GM23338 (cell line): Measurements from ENCODE around the gene CACNA2D3. TPM values are rescaled to one million over a fixed set of nuclear protein-coding genes. Genes with fewer than 3 reads are reported as not detected.

Experiments used
- ATAC-seq: fragments of 200-7000 bp; cut with Tn5 transposase; 3 replicates; pipeline ENCODE4 v1.9.1; 2020
- DNase-seq: peaks from one replicate; pipeline ENCODE4 v3.0.0-alpha.2; 2015; ENCODE audit warnings: low spot score
- H2AFZ ChIP-seq: fragments of 200-600 bp; sonication (generic); 2 replicates; pipeline ENCODE4 v1.8.0; 2016; ENCODE audit warnings: antibody characterized with exemption, mild to moderate bottlenecking, moderate library complexity
- H3F3A ChIP-seq: fragments of 200-600 bp; sonication (generic); replicated peaks from 2 replicates; pipeline ENCODE4 v1.8.0; 2017; ENCODE audit warnings: antibody characterized with exemption, mixed run types, low read depth
- H3K27ac ChIP-seq: fragments of 200-600 bp; sonication (generic); 2 replicates; pipeline ENCODE4 v1.6.1; 2016; ENCODE audit warnings: low read depth
- H3K27me3 ChIP-seq: fragments of 200-600 bp; sonication (generic); 2 replicates; pipeline ENCODE4 v1.8.0; 2016; ENCODE audit warnings: mild to moderate bottlenecking, mixed run types, moderate library complexity; ENCODE audit not compliant: insufficient read depth
- H3K36me3 ChIP-seq: fragments of 200-600 bp; sonication (generic); 2 replicates; pipeline ENCODE4 v1.8.0; 2016; ENCODE audit warnings: mild to moderate bottlenecking; ENCODE audit not compliant: insufficient read depth
- H3K4me1 ChIP-seq: fragments of 200-600 bp; sonication (generic); 2 replicates; pipeline ENCODE4 v1.8.0; 2016; ENCODE audit warnings: mild to moderate bottlenecking, moderate library complexity; ENCODE audit not compliant: insufficient read depth
- H3K4me2 ChIP-seq: fragments of 200-600 bp; sonication (generic); 2 replicates; pipeline ENCODE4 v1.7.1; 2017; ENCODE audit warnings: mixed run types
- H3K4me3 ChIP-seq: fragments of 200-600 bp; sonication (generic); 2 replicates; pipeline ENCODE4 v1.6.1; 2016; ENCODE audit warnings: mixed run types
- H3K79me2 ChIP-seq: fragments of 200-600 bp; sonication (generic); replicated peaks from 2 replicates; pipeline ENCODE4 v1.8.0; 2017; ENCODE audit warnings: mild to moderate bottlenecking; ENCODE audit not compliant: insufficient read depth
- H3K9me2 ChIP-seq: fragments of 200-600 bp; sonication (generic); 2 replicates; pipeline ENCODE4 v1.8.0; 2017; ENCODE audit not compliant: insufficient read depth
- H4K20me1 ChIP-seq: fragments of 200-600 bp; sonication (generic); replicated peaks from 2 replicates; pipeline ENCODE4 v1.8.0; 2017; ENCODE audit warnings: mild to moderate bottlenecking; ENCODE audit not compliant: insufficient read depth
- H3K27ac Mint-ChIP-seq: 2 replicates; pipeline ENCODE4 v1.8.0; 2020; ENCODE audit warnings: inconsistent platforms, mild to moderate bottlenecking, moderate library complexity, mixed read lengths
- H3K27me3 Mint-ChIP-seq: 3 replicates; pipeline ENCODE4 v1.8.0; 2022; ENCODE audit warnings: low read depth, mild to moderate bottlenecking, moderate library complexity, mixed read lengths, inconsistent platforms; ENCODE audit not compliant: insufficient read depth, poor library complexity
- H3K36me3 Mint-ChIP-seq: 3 replicates; pipeline ENCODE4 v1.8.0; 2021; ENCODE audit warnings: low read depth, mild to moderate bottlenecking, inconsistent platforms, moderate library complexity, mixed read lengths
- H3K4me1 Mint-ChIP-seq: 3 replicates; pipeline ENCODE4 v1.8.0; 2020; ENCODE audit warnings: mild to moderate bottlenecking, inconsistent platforms, mixed read lengths
- H3K4me3 Mint-ChIP-seq: 3 replicates; pipeline ENCODE4 v1.8.0; 2021; ENCODE audit warnings: moderate library complexity, mild to moderate bottlenecking, inconsistent platforms, mixed read lengths
- H3K9me3 Mint-ChIP-seq: 3 replicates; pipeline ENCODE4 v1.8.0; 2020; ENCODE audit warnings: moderate library complexity, mild to moderate bottlenecking, inconsistent platforms, mixed read lengths
- CTCF ChIP-seq, 2 experiments: fragments of 200-600 bp in 1 of 2; sonication (generic) in 1 of 2; conservative IDR thresholded peaks; 2 replicates each; pipeline versions ENCODE4 v1.5.1 to v1.6.1; 2016 to 2017; ENCODE audit warnings: antibody characterized with exemption in 2 of 2, low read depth in 2 of 2, mild to moderate bottlenecking in 2 of 2, moderate library complexity in 1 of 2
- EZH2 ChIP-seq: fragments of 200-600 bp; sonication (generic); IDR thresholded peaks from one replicate; pipeline ENCODE4 v1.8.0; 2017; ENCODE audit warnings: antibody characterized with exemption, mild to moderate bottlenecking, low read depth; ENCODE audit not compliant: unreplicated experiment
- NANOG ChIP-seq: IDR thresholded peaks from 2 replicates; pipeline ENCODE4 v1.6.1; 2016; ENCODE audit warnings: antibody characterized with exemption, borderline replicate concordance
- ZNF114 ChIP-seq: fragments of 250-450 bp; sonication (Bioruptor Pico); IDR thresholded peaks from 2 replicates; pipeline ENCODE4 v1.5.0; 2020; ENCODE audit warnings: mild to moderate bottlenecking, moderate library complexity
- ZNF462 ChIP-seq: fragments of 250-450 bp; sonication (Bioruptor Pico); IDR thresholded peaks from 2 replicates; pipeline ENCODE4 v1.5.0; 2020; ENCODE audit warnings: mild to moderate bottlenecking, moderate library complexity
- polyA plus RNA-seq: library from polyadenylated mRNA; unstranded; fragments of >200 nt; fragmentation: Nextera tagmentation; extraction: Ambion mirVana; gene quantifications from 2 replicates; pipeline ENCODE4 v1.2.1, GENCODE V29; 2016
- total RNA-seq: library from RNA; depleted of rRNA; stranded (reverse); fragments of >200 nt; shearing (Covaris generic); gene quantifications from 2 replicates; pipeline ENCODE4 v1.2.3, GENCODE V29; 2014

Gene CACNA2D3
- total and polyA plus RNA-seq, 2 experiments from 2014 or later: 2.2 to 2.3 TPM

GRCh38 chr3:54337846-54338245 is 215.5 kb downstream of the CACNA2D3 start:
- H3K27ac Mint-ChIP-seq: no peak overlapping the region
- Histone ChIP-seq H3K79me2 (no peaks in the 10 kb centered on the region), H3K36me3 (no peaks in the 10 kb centered on the region), H3K27me3 (no peaks in the 10 kb centered on the region), H3K27ac (no peak overlapping the region), H3K9me2 (peaks cover 3% of the 10 kb centered on the region; the same call in 1 of the 2 replicates), H3K4me3 (no peak overlapping the region), H2AFZ (no peak overlapping the region), H3F3A (no peaks in the 10 kb centered on the region), H4K20me1 (no peaks in the 10 kb centered on the region), H3K4me2 (no peak overlapping the region), H3K4me1 (no peaks in the 10 kb centered on the region)
- DNase-seq: no peak
- peaks cover 5% of the 10 kb centered on the region for H3K27me3 Mint-ChIP-seq
- no peaks in the 10 kb centered on the region for H3K36me3 Mint-ChIP-seq
- H3K9me3 Mint-ChIP-seq: no peaks in the 10 kb centered on the region
- H3K4me3 Mint-ChIP-seq: no peak overlapping the region
- no peak for ATAC-seq
- no peaks in the 10 kb centered on the region for H3K4me1 Mint-ChIP-seq
- TF ChIP-seq NANOG: no peak
- no peak for TF ChIP-seq ZNF462 (CRISPR knock-in tag)
- no peak for TF ChIP-seq CTCF (conservative IDR thresholded peaks at IDR 0.05; ENCODE audit: low read depth in 2 of 2)
- TF ChIP-seq EZH2: no peak
- TF ChIP-seq ZNF114 (CRISPR knock-in tag): no peak
